H9 (cell line): ENCODE data around the gene CCDC82. TPM values are rescaled to one million over a fixed set of nuclear protein-coding genes. Genes with fewer than 3 reads are reported as not detected.

Experiments used
- DNase-seq: peaks from one replicate; pipeline ENCODE4 v3.0.0-alpha.2; 2017
- H2AFZ ChIP-seq: one replicate; pipeline ENCODE4 v1.6.1; 2013; ENCODE audit warnings: mild to moderate bottlenecking, low read length, control low read depth, moderate library complexity
- H2AK5ac ChIP-seq: 2 replicates; pipeline ENCODE4 v1.6.1; 2013; ENCODE audit warnings: low read length, control low read depth, mixed read lengths; ENCODE audit not compliant: insufficient read length
- H2BK120ac ChIP-seq: one replicate; pipeline ENCODE4 v1.6.1; 2013; ENCODE audit warnings: low read depth, mild to moderate bottlenecking, low read length, control low read depth, inconsistent platforms; ENCODE audit not compliant: poor library complexity, severe bottlenecking
- H2BK12ac ChIP-seq: 2 replicates; pipeline ENCODE4 v1.6.1; 2013; ENCODE audit warnings: low read length, control low read depth, mixed read lengths, low read depth; ENCODE audit not compliant: insufficient read length
- H2BK15ac ChIP-seq: 2 replicates; pipeline ENCODE4 v1.6.1; 2013; ENCODE audit warnings: low read depth, low read length, control low read depth
- H2BK20ac ChIP-seq: one replicate; pipeline ENCODE4 v1.6.1; 2013; ENCODE audit warnings: low read depth, mild to moderate bottlenecking, low read length, control low read depth, inconsistent platforms; ENCODE audit not compliant: poor library complexity, severe bottlenecking
- H2BK5ac ChIP-seq: 2 replicates; pipeline ENCODE4 v1.6.1; 2013; ENCODE audit warnings: low read length, control low read depth, mixed read lengths; ENCODE audit not compliant: insufficient read length
- H3K14ac ChIP-seq: 2 replicates; pipeline ENCODE4 v1.6.1; 2013; ENCODE audit warnings: low read length, control low read depth; ENCODE audit not compliant: insufficient read depth
- H3K18ac ChIP-seq: 2 replicates; pipeline ENCODE4 v1.6.1; 2013; ENCODE audit warnings: low read depth, mild to moderate bottlenecking, mixed read lengths, low read length, control low read depth; ENCODE audit not compliant: insufficient read length
- H3K23ac ChIP-seq: 2 replicates; pipeline ENCODE4 v1.6.1; 2013; ENCODE audit warnings: low read length, control low read depth, mixed read lengths, low read depth; ENCODE audit not compliant: insufficient read length
- H3K23me2 ChIP-seq: 2 replicates; pipeline ENCODE4 v1.6.1; 2013; ENCODE audit warnings: low read depth, mild to moderate bottlenecking, mixed read lengths, low read length, control low read depth; ENCODE audit not compliant: insufficient read length, poor library complexity, severe bottlenecking
- H3K27ac ChIP-seq: 2 replicates; pipeline ENCODE4 v1.5.1; 2013; ENCODE audit warnings: low read length, control low read depth, mixed read lengths, low read depth; ENCODE audit not compliant: insufficient read length
- H3K27me3 ChIP-seq: 2 replicates; pipeline ENCODE4 v1.6.1; 2013; ENCODE audit warnings: low read length, control low read depth, inconsistent platforms; ENCODE audit not compliant: insufficient read depth
- H3K4ac ChIP-seq: 2 replicates; pipeline ENCODE4 v1.6.1; 2013; ENCODE audit warnings: low read depth, mild to moderate bottlenecking, control low read depth, inconsistent platforms, low read length, moderate library complexity
- H3K4me1 ChIP-seq: 2 replicates; pipeline ENCODE4 v1.6.1; 2013; ENCODE audit warnings: low read length, control low read depth, inconsistent platforms; ENCODE audit not compliant: insufficient read depth
- H3K4me2 ChIP-seq: 2 replicates; pipeline ENCODE4 v1.6.1; 2013; ENCODE audit warnings: low read length, control low read depth, mixed read lengths; ENCODE audit not compliant: insufficient read length, insufficient read depth
- H3K56ac ChIP-seq: 2 replicates; pipeline ENCODE4 v1.6.1; 2013; ENCODE audit warnings: low read depth, mild to moderate bottlenecking, mixed read lengths, low read length, control low read depth; ENCODE audit not compliant: insufficient read length
- H3K79me1 ChIP-seq: 2 replicates; pipeline ENCODE4 v1.6.1; 2013; ENCODE audit warnings: low read depth, mild to moderate bottlenecking, moderate library complexity, low read length, control low read depth, inconsistent platforms; ENCODE audit not compliant: insufficient read depth, poor library complexity, severe bottlenecking
- H3K79me2 ChIP-seq: 2 replicates; pipeline ENCODE4 v1.6.1; 2013; ENCODE audit warnings: low read length, control low read depth, inconsistent platforms; ENCODE audit not compliant: insufficient read depth
- H3K9ac ChIP-seq: 2 replicates; pipeline ENCODE4 v1.6.1; 2013; ENCODE audit warnings: low read length, control low read depth, mixed read lengths; ENCODE audit not compliant: insufficient read length; ENCODE audit errors: extremely low read depth
- H3K9me3 ChIP-seq: one replicate; pipeline ENCODE4 v1.6.1; 2013; ENCODE audit warnings: low read depth, low read length, inconsistent platforms; ENCODE audit not compliant: control insufficient read depth
- H3T11ph ChIP-seq: one replicate; pipeline ENCODE4 v1.6.1; 2013; ENCODE audit warnings: mild to moderate bottlenecking, low read length, control low read depth, inconsistent platforms
- H4K20me1 ChIP-seq: one replicate; pipeline ENCODE4 v1.6.1; 2013; ENCODE audit not compliant: control insufficient read depth, insufficient read length, insufficient read depth
- H4K5ac ChIP-seq: 2 replicates; pipeline ENCODE4 v1.6.1; 2013; ENCODE audit warnings: low read depth, mild to moderate bottlenecking, mixed read lengths, low read length, control low read depth; ENCODE audit not compliant: insufficient read length
- H4K8ac ChIP-seq: replicated peaks from 2 replicates; pipeline ENCODE4 v1.6.1; 2013; ENCODE audit warnings: low read length, control low read depth, mixed read lengths, low read depth; ENCODE audit not compliant: insufficient read length
- H4K91ac ChIP-seq: 2 replicates; pipeline ENCODE4 v1.6.1; 2013; ENCODE audit warnings: low read depth, mild to moderate bottlenecking, moderate library complexity, mixed read lengths, low read length, control low read depth; ENCODE audit not compliant: insufficient read length
- H3K27ac Mint-ChIP-seq, 3 experiments: 2 replicates in 2 of 3; 3 replicates in 1 of 3; pipeline ENCODE4 v1.8.0; 2020 to 2021; ENCODE audit warnings: mixed read lengths in 3 of 3, mild to moderate bottlenecking in 1 of 3, moderate library complexity in 1 of 3
- H3K27me3 Mint-ChIP-seq: 2 replicates; pipeline ENCODE4 v1.8.0; 2021; ENCODE audit warnings: low read depth, mild to moderate bottlenecking, moderate library complexity, mixed read lengths
- H3K36me3 Mint-ChIP-seq, 3 experiments: 2 replicates in 2 of 3; 3 replicates in 1 of 3; pipeline ENCODE4 v1.8.0; 2020 to 2021; ENCODE audit warnings: low read depth in 3 of 3, mixed read lengths in 3 of 3; ENCODE audit not compliant: insufficient read depth in 1 of 3
- H3K4me1 Mint-ChIP-seq, 2 experiments: 2 replicates each; pipeline ENCODE4 v1.8.0; 2020; ENCODE audit warnings: mixed read lengths in 2 of 2
- H3K4me3 Mint-ChIP-seq, 2 experiments: 2 replicates in 1 of 2; 3 replicates in 1 of 2; pipeline ENCODE4 v1.8.0; 2020 to 2021; ENCODE audit warnings: mild to moderate bottlenecking in 2 of 2, mixed read lengths in 2 of 2, moderate library complexity in 1 of 2
- H3K9me3 Mint-ChIP-seq, 2 experiments: 2 replicates in 1 of 2; 3 replicates in 1 of 2; pipeline ENCODE4 v1.8.0; 2020; ENCODE audit warnings: mild to moderate bottlenecking in 2 of 2, mixed read lengths in 2 of 2, moderate library complexity in 1 of 2
- WGBS: extraction: QIAGEN DNeasy Blood & Tissue Kit; methylation state at CpG from one replicate; pipeline ENCODE4 v1.1.7; 2013; ENCODE audit warnings: missing lambda C conversion rate, low lambda C conversion rate, mixed read lengths; ENCODE audit not compliant: insufficient read length; ENCODE audit errors: extremely low coverage; 5-methylcytosine and 5-hydroxymethylcytosine counted together
- total RNA-seq: library from RNA; stranded (reverse); gene quantifications from 2 replicates; pipeline ENCODE4 v1.2.1, GENCODE V29; 2021
- TF ChIP-seq, protein P1 (sequence below): fragments of 200-600 bp; sonication (generic); conservative IDR thresholded peaks from 3 replicates; pipeline ENCODE4 v1.8.0; 2021; ENCODE audit warnings: antibody characterized with exemption, mild to moderate bottlenecking

CCDC82 gene
- total RNA-seq, 1 experiment from 2014 or later = 17.4 TPM

DNA sequence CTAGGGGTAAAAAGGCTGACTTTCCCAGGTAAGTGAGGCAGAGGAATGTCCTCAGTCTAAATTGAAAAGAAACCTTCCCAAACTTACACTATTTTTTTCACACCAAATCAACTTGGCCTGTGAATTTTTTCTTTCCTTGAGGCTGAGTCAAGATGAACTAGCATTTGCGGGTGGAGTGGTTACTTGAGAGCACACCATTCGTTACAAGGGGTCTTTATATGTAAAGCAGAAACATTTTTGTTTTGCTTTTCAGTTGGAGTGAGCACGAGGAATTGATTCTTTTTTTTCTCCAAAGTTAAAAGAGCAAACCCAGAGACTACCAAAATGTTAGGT is 83.1 kb downstream of the CCDC82 start:
- H3K4me2 ChIP-seq = peak overlapping the region; percentile 39
- peaks cover 9% of the 10 kb centered on the region for H3K4me1 ChIP-seq
- no peak overlapping the region for H2AFZ ChIP-seq
- H3K27me3 ChIP-seq = no peaks in the 10 kb centered on the region
- H3K18ac ChIP-seq = no peak overlapping the region
- no CpG with 5 or more reads among the region's 3 CpGs for WGBS
- H3K23ac ChIP-seq = no peak overlapping the region
- no peak overlapping the region for H2AK5ac ChIP-seq
- H3K9me3 ChIP-seq = no peaks in the 10 kb centered on the region
- H3K9ac ChIP-seq = no peak overlapping the region
- no peak overlapping the region for H3K4me3 Mint-ChIP-seq
- no peak overlapping the region for H3K56ac ChIP-seq
- no peak overlapping the region for H3K14ac ChIP-seq
- no peak overlapping the region for H3K4ac ChIP-seq
- no peaks in the 10 kb centered on the region for H3K36me3 Mint-ChIP-seq
- H3T11ph ChIP-seq = no peak overlapping the region
- no peaks in the 10 kb centered on the region for H3K9me3 Mint-ChIP-seq
- H2BK15ac ChIP-seq = no peak overlapping the region
- no peak overlapping the region for H2BK120ac ChIP-seq
- no peak for DNase-seq
- no peak overlapping the region for H2BK12ac ChIP-seq
- H4K8ac ChIP-seq = no peak overlapping the region
- peaks cover 26 to 32% of the 10 kb centered on the region in 2 experiments for H3K4me1 Mint-ChIP-seq
- H4K91ac ChIP-seq = no peak overlapping the region
- H3K23me2 ChIP-seq = no peaks in the 10 kb centered on the region
- no peaks in the 10 kb centered on the region for H4K20me1 ChIP-seq
- H4K5ac ChIP-seq = no peak overlapping the region
- H2BK5ac ChIP-seq = no peak overlapping the region
- H3K79me2 ChIP-seq = 0 out of 2 replicates have a peak, but pooled peaks cover 1% of the 10 kb centered on the region
- H2BK20ac ChIP-seq = no peak overlapping the region
- TF ChIP-seq, protein P1, sequence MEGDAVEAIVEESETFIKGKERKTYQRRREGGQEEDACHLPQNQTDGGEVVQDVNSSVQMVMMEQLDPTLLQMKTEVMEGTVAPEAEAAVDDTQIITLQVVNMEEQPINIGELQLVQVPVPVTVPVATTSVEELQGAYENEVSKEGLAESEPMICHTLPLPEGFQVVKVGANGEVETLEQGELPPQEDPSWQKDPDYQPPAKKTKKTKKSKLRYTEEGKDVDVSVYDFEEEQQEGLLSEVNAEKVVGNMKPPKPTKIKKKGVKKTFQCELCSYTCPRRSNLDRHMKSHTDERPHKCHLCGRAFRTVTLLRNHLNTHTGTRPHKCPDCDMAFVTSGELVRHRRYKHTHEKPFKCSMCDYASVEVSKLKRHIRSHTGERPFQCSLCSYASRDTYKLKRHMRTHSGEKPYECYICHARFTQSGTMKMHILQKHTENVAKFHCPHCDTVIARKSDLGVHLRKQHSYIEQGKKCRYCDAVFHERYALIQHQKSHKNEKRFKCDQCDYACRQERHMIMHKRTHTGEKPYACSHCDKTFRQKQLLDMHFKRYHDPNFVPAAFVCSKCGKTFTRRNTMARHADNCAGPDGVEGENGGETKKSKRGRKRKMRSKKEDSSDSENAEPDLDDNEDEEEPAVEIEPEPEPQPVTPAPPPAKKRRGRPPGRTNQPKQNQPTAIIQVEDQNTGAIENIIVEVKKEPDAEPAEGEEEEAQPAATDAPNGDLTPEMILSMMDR = no peak
- H3K27ac ChIP-seq = no peak overlapping the region
- H3K27ac Mint-ChIP-seq = peak overlapping the region in 1 of 3 experiments; percentile 42; a peak in 1 of 7 replicates
- no peaks in the 10 kb centered on the region for H3K27me3 Mint-ChIP-seq
- no peaks in the 10 kb centered on the region for H3K79me1 ChIP-seq
